Measurements from ENCODE around the gene DMP1.

DNA sequence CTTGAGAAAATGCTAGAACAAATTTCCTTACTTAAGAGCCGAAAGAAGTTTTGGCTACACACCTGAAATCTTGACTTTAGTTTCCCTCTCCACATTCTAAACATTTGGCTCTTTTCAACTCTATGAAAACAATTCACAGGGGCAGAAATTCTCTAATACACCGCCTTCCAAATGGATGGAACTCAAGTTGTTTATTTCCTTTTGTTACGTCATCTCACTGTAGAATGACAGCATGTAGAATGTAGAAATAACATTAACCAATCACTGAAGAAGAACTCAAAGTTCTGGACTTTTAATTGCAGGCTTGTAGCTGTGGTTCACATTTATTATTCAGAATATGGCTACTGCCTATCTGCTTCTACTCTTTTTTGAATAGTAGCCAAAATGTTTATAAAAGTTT is 1.9 kb downstream of the DMP1 start:
- TF ChIP-seq, protein P1, sequence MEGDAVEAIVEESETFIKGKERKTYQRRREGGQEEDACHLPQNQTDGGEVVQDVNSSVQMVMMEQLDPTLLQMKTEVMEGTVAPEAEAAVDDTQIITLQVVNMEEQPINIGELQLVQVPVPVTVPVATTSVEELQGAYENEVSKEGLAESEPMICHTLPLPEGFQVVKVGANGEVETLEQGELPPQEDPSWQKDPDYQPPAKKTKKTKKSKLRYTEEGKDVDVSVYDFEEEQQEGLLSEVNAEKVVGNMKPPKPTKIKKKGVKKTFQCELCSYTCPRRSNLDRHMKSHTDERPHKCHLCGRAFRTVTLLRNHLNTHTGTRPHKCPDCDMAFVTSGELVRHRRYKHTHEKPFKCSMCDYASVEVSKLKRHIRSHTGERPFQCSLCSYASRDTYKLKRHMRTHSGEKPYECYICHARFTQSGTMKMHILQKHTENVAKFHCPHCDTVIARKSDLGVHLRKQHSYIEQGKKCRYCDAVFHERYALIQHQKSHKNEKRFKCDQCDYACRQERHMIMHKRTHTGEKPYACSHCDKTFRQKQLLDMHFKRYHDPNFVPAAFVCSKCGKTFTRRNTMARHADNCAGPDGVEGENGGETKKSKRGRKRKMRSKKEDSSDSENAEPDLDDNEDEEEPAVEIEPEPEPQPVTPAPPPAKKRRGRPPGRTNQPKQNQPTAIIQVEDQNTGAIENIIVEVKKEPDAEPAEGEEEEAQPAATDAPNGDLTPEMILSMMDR (IDR thresholded peaks at IDR 0.05; ENCODE audit: low read depth, low read length), result no peak
- TF ChIP-seq EZH2phosphoT487 (IDR thresholded peaks at IDR 0.05; ENCODE audit: low read depth), result no peak

All from OCI-LY3 (cell line).